GM21423 (cell line): ENCODE data around the gene FAM3D.
"Not testable (repeated sequence)": the region's sequence is repeated elsewhere in the genome, so short reads cannot be mapped to it uniquely, and the experiment has no call there.

ENCODE experiments used
- ATAC-seq: cut with Tn5 transposase; IDR thresholded peaks from one replicate; pipeline ENCODE4 v1.9.1; 2021; ENCODE audit warnings: mild to moderate bottlenecking, moderate library complexity; ENCODE audit not compliant: unreplicated experiment

Gene FAM3D, protein sequence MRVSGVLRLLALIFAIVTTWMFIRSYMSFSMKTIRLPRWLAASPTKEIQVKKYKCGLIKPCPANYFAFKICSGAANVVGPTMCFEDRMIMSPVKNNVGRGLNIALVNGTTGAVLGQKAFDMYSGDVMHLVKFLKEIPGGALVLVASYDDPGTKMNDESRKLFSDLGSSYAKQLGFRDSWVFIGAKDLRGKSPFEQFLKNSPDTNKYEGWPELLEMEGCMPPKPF

DNA sequence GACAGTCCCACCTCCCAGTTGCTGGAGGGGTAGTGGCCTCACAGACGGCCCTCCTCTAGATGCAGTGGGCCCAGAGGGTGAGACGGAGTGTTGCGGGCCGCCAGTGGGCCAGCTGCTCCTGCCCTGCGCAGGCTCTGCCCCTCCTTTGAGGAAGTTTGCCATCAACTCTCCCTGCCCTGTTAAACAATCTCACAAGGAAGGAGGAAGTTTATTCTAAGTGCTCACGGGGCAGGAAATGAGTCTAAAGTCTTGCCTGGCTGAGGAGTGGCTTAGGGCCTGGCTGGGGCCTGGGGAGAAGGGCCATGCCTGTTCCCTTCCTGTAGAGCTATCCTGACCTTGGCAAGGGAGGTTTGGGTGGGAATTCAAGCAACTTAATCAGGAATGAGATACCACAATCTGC lies at the start of gene FAM3D:
Gene FAM3D (minus strand): TSS at position 92 of the 400 bp plus-strand sequence. CDS start 11,211 bp downstream, outside the sequence.
- no peak for ATAC-seq

DNA sequence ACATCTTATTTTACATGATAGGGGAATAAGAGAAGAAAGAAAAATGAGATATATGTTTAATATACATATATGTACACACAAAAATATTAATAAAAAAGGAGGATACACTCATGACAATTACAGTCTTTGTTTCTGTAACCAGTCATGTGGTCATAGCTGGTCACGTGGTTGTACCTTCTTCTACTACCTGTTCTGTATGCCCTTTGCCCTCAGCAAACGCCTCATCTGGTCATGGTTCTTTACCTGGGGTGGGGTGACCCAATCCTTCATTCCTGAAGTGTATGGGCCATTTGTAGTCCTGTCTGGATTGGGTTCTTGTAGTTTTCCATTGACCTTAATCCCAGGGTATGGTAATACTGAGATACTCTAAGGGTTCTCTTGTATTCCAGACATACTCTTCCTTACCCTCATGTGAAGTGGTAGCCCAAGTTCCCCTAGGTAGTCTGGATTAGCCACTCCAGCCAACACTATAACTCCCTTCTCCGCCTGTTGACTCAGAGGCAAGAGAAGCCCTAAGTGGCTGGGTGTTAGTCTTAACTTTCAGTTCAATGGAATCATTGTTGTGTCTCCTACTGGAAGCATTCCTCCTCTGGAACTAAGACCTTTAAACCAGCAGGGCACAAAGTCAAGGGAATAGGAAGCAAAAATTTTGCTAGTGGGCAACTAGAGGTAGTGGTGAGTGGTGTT lies 47.3 kb upstream of the FAM3D start:
- no peak for ATAC-seq

DNA sequence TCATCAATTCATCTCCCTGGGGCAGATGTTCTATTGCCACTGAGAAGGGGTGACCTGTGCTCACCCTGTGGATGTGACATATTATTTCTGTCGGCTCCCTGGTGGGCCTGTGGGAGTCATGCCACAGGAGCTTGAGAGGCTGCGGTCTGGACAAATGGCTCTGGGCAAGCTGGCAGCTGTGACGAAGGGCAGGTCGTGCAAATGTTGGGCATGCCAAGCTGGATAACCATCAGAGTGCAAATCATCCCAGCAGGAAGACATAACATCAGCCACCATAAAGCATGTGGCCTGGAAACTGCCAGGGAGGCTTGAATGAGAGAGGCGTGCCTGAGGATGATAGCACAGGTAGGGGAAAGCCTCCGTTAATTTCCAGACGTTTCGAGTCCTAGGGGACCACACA lies 45.3 kb upstream of the FAM3D start:
- ATAC-seq = no peak

DNA sequence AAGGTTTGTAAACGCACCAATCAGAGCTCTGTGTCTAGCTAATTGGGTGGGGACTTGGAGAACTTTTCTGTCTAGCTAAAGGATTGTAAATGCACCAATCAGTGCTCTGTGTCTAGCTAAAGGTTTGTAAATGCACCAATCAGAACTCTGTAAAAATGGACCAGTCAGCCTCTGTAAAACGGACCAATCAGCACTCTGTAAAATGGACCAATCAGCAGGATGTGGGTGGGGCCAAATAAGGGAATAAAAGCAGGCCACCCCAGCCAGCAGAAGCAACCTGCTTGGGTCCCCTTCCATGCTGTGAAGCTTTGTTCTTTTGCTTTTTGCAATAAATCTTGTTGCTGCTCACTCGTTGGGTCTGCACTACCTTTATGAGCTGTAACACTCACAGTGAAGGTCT lies 42.4 kb upstream of the FAM3D start:
- not testable (repeated sequence) for ATAC-seq

DNA sequence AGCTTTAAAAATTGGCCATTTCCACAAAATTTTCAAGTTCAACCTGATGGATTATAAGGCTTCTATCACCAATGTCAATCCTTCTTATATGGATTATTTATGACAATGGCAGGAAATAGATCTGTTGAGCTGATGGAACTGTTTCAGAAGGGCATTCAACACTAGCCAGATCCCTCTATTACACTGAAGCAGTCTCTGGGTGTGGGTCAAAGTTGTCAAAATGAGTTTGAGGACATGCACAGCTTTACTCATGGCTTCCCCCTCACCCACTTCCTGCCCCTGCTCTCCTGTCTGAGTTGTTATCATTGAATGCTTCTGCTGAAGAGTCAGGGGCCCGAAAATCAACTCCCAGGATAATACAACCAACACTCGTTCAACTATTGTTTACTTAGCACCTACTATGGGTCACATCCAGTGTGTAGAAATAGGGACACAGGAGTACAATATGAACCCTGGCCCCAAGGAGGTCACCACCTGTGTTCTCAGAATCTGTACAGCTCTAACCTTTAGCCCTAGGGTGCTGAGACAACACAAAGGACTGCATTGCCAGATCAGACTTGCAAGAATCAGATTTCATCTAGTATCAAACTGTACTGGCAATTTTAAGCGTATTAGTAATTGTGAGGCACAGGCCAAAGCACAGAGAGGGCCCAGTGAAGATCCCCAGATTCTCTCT lies 41.7 kb upstream of the FAM3D start:
- no peak for ATAC-seq

DNA sequence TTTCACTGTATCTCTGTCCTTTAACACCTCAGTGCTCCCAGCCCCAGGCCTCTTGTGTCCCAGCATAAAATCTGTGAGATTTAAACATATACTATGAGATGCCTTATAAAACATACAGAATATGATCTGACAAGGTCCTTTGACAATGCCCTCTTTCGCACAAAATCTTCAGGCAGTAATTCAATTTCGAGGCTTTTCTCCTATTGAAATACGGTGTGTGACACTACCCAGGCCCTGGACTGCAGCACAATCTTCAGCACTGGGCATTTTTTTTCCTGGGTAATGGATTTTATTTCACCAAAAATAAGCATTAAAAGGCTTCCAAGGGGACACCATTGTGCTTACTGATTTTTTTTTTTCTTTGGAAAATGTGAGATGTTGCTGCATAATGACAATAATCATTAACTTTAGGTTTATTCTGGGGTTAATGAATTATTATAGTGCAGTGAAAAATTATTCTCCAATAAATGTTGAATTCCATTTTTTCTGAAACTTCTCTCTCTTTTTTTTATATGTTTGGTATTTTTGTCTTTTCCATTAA lies 40.9 kb upstream of the FAM3D start:
- no peak for ATAC-seq

DNA sequence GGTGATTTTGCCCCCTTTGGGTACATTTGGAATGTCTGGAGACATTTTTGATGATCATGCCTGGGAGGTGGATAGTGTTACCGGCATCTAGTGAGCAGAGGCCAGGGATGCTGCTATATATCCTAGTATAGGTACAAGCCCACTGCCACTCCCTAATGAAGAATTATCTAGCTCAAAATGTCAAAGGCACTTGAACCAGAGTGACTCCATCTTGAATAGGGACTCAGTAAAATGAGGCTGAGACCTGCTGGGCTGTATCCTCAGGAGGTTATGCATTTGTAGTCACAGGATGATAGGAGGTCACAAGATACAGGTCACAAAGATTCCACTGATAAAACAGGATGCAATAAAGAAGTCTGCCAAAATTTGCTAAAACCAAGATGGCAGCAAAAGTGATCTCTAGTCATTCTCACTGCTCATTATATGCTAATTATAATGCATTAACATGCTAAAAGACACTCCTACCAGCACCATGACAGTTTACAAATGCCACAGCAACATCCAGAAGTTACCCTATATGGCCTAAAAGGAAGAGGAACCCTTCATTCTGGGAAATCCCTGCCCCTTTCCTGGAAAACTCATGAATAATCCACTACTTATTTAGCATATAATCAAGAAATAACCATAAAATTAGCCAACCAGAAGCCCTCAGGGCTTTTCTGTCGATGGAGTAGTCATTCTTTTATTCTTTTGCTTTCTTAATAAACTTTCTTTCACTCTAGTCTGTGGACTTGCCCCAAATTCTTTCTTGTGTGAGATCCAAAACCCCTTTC lies 40.0 kb upstream of the FAM3D start:
- no peak for ATAC-seq

DNA sequence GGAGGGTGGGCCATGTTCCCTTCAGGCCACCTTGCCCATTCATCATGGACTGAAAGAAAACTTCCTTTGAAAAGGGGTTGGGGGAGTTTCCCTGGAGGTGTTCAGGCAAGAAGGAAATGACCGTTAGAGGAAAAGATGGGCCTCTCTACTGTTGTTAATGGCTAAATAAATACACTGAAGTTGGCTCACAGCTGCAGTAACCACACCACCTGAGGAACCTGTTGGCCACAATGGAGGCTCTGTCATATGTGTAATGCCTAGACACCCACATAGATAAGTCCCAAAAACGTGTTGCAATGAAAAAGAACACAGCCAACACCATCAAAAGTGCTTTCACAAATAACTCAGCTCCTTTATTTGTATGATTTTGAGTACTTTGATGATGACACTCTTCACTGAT lies 38.2 kb upstream of the FAM3D start:
- ATAC-seq = no peak

DNA sequence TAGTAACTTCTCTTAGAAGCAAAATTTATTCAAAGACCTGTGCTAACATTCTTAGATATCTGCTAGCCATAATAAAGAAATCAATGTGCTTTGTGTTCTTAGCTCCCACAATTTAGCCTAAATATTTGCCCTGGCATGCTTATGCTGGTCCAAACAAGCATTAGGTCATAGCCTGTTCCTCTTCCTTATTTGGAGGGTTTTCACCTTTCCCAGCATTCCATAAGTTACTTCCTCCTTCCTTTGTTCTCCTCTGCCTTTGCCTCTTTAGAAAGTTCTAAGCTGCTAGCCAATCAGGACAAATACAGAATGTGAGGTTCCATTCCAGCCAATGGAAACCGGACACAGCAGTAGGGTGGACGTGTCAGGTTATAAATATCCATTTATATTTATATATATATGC lies 37.7 kb upstream of the FAM3D start:
- not testable (repeated sequence) for ATAC-seq

DNA sequence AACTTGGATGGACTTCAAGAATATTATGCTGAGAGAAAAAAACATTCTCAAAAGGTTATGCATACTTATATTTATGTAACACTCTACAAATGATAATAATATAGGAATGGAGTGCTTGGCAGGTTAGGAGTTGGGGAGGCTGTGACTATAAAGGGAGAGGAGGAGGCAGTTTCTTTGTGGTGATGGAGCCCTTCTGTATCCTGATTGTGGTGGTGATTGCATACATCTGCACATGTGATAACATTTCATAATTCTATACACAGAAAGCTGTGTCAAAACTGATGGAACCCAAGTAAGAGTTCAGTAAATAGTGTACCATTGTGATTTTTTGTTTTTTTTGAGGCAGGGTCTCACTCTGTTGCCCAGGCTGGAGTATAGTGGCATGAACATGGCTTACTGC lies 31.7 kb upstream of the FAM3D start:
- no peak for ATAC-seq

DNA sequence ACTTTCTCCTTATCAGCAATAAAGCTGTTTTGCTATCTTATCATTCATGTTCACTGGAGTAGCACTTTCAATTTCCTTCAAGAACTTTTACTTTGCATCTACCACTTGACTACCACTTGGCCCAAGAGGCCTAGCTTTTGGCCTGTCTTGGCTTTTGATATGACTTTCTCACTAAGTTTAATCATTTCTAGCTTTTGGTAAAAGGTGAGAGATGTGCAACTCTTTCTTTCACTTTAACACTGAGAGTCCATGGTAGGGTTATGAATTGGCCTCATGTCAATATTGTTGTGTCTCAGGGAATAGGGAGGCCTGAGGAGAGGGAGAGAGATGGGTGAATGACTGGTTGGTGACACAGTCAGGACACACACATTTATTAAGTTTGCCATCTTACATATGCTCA lies 31.0 kb upstream of the FAM3D start:
- peak; percentile 53 for ATAC-seq

DNA sequence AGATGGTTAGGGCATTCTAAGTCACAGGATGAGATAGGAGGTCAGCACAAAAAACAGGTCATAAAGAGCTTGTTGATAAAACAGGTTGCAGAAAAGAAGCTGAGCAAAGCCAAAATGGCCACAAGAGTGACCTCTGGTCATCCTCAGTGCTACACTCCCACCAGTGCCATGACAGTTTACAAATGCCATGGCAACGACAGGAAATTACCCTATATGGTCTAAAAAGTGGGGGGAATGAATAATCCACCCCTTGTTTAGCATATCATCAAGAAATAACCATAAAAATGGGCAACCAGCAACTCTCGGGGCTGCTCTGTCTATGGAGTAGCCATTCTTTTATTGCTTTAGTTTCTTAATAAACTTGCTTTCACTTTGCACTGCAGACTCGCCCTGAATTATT lies 30.2 kb upstream of the FAM3D start:
- not testable (repeated sequence) for ATAC-seq

DNA sequence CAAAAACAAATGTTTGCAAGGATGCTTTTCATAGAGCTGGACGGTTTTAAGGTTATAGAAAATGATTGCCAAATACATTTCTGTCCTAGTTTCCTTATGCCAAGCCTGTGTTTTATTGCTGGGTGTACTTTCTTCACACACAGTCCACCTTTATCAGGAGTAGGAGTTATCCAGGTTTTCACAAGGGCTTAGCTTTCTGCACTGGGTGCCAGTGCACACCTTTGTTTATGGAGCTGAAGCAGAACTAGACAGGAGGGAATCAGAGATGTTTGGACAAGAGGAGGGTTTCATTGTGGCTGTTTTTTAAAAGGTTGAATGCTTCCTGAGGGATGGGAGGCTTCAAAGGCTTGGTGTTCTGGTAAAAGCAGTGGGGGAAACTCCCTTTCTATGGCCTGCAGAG lies 29.5 kb upstream of the FAM3D start:
- ATAC-seq = no peak

DNA sequence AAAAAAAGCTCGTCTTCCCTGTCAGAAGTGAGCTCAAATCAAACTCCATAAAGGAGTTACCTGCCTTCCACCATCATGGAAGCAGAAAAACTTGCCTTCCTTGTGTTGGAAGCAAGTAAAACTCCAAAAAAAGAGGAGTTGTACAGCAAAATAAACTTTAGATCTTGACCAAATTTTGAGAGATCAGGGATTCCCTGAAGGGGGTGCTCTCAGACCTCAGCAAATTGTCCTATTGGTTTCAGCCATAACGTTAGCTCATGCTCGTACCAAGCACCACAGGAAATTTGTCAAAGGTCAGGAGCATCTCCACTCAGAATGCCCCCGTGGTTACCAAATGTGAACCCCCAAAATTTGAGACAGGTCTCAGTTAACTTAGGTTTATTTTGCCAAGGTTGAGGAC lies 28.7 kb upstream of the FAM3D start:
- ATAC-seq = not testable (repeated sequence)

DNA sequence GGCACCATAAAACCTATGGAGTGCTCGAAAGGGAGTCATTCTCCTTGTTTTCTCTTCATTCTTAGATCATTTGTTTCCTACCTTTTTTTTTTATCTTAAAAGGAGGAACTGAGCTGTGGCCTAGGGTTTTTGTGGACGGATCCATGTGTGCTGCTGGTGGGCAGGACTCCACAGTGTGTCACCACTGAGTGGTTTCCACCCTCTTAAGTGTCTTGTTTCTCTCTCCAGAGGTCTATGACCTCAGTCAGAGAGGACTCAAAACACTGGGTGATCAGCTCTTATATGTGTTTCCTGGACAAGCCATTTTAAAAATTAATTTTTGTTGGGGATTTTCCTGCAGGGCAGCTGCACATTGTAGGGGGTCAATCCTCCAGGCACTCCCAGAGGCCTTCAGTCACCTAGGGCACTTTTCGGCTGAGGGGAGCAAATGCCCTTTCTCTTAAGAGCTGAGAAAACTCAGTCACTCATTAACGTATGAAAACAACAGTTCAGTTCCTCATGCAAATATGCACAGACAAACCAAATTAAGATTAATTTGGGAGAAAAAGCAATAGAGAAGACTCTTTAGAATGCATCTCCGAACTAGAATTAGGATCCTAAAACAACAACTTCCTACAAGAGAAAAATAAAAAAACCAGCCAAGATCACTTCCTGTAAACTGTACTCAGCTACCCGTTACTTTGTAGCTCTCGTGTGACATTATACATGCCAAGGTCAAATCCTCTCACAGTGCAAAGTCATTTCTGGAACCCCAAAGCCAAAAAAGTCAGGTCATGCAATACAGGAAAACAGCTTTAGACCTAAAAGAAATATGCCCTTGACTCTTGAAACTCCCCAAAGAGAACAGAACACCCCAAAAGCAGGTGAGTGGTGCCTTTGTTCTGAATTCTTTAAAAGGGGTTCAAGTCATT lies 27.6 kb upstream of the FAM3D start:
- ATAC-seq = peak; percentile 61

DNA sequence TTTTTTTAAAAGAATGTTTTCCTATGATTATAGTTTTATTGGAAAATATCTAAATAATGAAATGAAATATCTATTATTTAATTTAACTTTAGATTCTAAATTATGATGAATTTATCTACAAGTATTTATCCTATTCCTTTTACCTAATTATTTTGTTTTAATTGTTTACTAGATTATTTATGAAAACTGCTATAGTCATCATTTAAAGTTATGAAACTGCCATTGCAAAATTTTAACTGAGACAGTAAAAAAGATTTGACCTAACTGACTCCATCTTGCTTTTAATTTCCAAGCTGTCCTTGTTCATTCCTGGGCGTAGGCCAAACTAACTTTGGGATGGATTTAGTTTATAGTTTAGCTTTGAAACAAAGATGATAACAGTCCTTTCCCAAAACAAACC lies 25.9 kb upstream of the FAM3D start:
- no peak for ATAC-seq

DNA sequence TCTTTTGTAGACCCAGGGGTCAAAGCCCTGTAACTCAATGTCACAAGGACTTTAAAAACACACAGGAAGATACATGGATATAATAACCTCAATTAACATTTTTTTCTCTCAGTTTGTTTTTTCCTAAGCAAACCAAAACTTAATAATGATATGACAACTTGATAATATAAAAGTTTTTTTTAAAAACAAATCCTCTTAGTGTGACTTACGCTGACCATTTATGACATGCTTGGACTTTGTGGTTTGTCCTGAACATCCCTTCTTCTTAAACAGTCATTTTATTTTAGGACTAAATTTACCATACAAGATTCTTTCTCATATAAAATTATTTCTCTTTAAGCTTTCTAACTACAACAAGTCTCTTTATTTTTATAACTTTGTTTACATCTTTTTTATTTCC lies 25.4 kb upstream of the FAM3D start:
- no peak for ATAC-seq

DNA sequence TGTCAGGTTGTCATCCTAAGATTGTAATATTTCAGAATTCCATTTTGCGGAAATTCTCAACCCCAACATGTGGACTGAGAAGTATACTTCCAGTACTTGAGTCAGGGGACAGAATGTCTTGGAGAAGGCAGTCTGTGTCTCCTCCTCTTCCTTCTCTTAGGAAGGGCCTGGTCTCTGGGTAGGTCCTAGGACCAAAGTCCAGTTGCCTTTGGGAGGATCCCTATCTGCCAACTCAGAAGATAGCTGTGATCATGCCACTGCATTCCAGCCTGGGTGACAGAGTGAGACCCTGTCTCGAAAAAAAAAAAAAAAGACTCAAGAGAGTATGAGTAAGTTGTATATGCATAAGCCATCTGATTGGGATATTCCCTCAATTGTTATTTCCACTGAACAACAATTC lies 23.9 kb upstream of the FAM3D start:
- ATAC-seq = no peak

DNA sequence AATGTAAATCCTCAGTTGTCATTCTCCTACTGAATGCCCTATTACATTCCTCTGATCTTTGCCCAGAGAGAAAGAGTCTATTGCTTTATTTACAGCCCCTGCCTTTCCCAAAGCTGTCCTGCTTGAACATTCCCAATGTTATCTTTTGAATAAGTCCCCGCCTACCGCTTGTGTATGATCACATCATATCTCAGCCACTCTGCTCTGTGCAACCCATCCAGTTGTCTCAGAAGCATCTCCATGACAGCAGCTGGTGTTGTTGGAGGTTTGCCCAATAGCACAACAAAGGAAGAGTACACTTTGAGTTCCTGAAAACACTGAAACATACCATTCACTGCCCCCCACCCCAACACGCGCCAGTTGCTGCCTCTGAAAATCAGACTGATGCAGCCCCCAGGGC lies 22.0 kb upstream of the FAM3D start:
- no peak for ATAC-seq

DNA sequence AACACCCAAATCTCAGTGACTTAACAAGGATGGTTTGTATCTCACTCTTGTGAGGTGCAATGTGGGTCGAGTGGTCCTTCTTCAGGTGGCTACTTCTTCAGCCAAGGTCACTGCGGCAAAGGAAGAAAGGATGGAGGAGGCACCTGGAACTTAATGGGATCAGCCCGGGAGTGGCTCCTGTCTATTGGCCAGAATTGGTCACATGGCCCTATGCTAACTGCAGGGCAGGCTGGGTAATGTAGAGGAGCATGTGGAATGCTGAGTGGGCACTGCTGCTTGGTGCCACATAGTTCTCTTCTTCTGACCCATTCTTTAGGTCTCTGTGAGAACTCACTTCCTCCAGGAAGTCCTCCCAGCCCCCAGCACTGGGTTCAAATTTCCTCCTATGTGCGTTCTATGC lies 20.3 kb upstream of the FAM3D start:
- no peak for ATAC-seq
